ENCODE data around the gene C1orf56.
"Not testable (repeated sequence)": the region's sequence is repeated elsewhere in the genome, so short reads cannot be mapped to it uniquely, and the experiment has no call there.

The C1orf56 gene

GRCh38 chr1:151070474-151071276 is 23.1 kb downstream of the C1orf56 start, which contains the start of gene GABPB2:
Gene GABPB2 (plus strand): TSS chr1:151070761. CDS start chr1:151088190, 17,429 bp downstream.
- H3K4me3 ChIP-seq (ENCODE audit: low read depth, low read length), result peak within 1 kb of the TSS; percentile 92
- TF ChIP-seq, protein P1, sequence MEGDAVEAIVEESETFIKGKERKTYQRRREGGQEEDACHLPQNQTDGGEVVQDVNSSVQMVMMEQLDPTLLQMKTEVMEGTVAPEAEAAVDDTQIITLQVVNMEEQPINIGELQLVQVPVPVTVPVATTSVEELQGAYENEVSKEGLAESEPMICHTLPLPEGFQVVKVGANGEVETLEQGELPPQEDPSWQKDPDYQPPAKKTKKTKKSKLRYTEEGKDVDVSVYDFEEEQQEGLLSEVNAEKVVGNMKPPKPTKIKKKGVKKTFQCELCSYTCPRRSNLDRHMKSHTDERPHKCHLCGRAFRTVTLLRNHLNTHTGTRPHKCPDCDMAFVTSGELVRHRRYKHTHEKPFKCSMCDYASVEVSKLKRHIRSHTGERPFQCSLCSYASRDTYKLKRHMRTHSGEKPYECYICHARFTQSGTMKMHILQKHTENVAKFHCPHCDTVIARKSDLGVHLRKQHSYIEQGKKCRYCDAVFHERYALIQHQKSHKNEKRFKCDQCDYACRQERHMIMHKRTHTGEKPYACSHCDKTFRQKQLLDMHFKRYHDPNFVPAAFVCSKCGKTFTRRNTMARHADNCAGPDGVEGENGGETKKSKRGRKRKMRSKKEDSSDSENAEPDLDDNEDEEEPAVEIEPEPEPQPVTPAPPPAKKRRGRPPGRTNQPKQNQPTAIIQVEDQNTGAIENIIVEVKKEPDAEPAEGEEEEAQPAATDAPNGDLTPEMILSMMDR (IDR thresholded peaks at IDR 0.05; ENCODE audit: borderline replicate concordance, insufficient read depth, low read depth, low read length), result peak; percentile 98

DNA sequence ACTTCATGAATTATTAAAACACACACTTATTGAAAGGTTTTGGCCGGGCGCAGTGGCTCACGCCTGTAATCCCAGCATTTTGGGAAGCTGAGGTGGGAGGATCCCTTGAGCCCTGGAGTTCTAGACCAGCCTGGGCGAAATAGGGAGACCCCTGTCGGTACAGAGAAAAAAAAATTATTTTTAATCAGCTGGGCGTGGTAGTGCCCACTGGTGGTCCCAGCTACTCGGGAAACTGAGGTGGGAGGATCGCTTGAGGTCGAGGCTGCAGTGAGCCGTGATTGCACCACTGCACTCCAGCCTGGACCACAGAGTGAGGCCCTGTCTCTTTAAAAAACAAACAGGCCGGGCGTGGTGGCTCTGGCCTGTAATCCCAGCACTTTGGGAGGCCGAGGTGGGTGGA is 24.7 kb downstream of the C1orf56 start:
- TF ChIP-seq, protein P1 (IDR thresholded peaks at IDR 0.05; ENCODE audit: borderline replicate concordance, insufficient read depth, low read depth, low read length), result no peak
- H3K4me3 ChIP-seq (ENCODE audit: low read depth, low read length), result no peak overlapping the region

- TF ChIP-seq, protein P1 (IDR thresholded peaks at IDR 0.05; ENCODE audit: borderline replicate concordance, insufficient read depth, low read depth, low read length), result no peak
- no peak overlapping the region for H3K4me3 ChIP-seq (ENCODE audit: low read depth, low read length)
These were observed 38.5 kb downstream of the C1orf56 start for GRCh38 chr1:151085953-151086559.

- not testable (repeated sequence) for H3K4me3 ChIP-seq (ENCODE audit: low read depth, low read length)
These were observed 49.9 kb downstream of the C1orf56 start for GRCh38 chr1:151097426-151097825.

GRCh38 chr1:151098126-151098525 is 50.6 kb downstream of the C1orf56 start:
- no peak overlapping the region for H3K4me3 ChIP-seq (ENCODE audit: low read depth, low read length)
- TF ChIP-seq, protein P1 (IDR thresholded peaks at IDR 0.05; ENCODE audit: borderline replicate concordance, insufficient read depth, low read depth, low read length), result no peak

Data from GM12875 (cell line).